HT1080 (cell line): ENCODE data around the gene MAP1LC3B. TPM values are rescaled to one million over a fixed set of nuclear protein-coding genes. Genes with fewer than 3 reads are reported as not detected.
"Not testable (repeated sequence)": the region's sequence is repeated elsewhere in the genome, so short reads cannot be mapped to it uniquely, and the experiment has no call there.

ENCODE experiments used
- DNase-seq: peaks from one replicate; pipeline ENCODE4 v3.0.0-alpha.2; 2015; ENCODE audit warnings: low read depth
- total RNA-seq: library from RNA; depleted of rRNA; stranded (reverse); fragments of >200 nt; shearing (Covaris generic); gene quantifications from 2 replicates; pipeline ENCODE4 v1.2.3, GENCODE V29; 2014

MAP1LC3B gene
- total RNA-seq, 1 experiment from 2014 or later: 50.6 TPM

- no peak for DNase-seq
These were observed 11.3 kb upstream of the MAP1LC3B start for GRCh38 chr16:87380881-87381280.

GRCh38 chr16:87382023-87382785 lies 9.9 kb upstream of the MAP1LC3B start:
- no peak for DNase-seq

- DNase-seq: peak; percentile 89
These were observed 8.5 kb upstream of the MAP1LC3B start, which contains the start of gene FBXO31 for GRCh38 chr16:87383505-87384161. TSS of gene FBXO31 (minus strand) at chr16:87383776. CDS start at chr16:87383744, 32 bp downstream.

GRCh38 chr16:87384162-87384874 lies 7.8 kb upstream of the MAP1LC3B start:
- no peak for DNase-seq

GRCh38 chr16:87384875-87385167 lies 7.3 kb upstream of the MAP1LC3B start:
- DNase-seq: not testable (repeated sequence)

- DNase-seq: peak; percentile 100
These were observed 4.0 kb upstream of the MAP1LC3B start for GRCh38 chr16:87387942-87388817.

GRCh38 chr16:87388818-87389134 lies 3.4 kb upstream of the MAP1LC3B start:
- DNase-seq: no peak

- no peak for DNase-seq
These were observed 2.9 kb upstream of the MAP1LC3B start for GRCh38 chr16:87389245-87389644.

- not testable (repeated sequence) for DNase-seq
These were observed 2.2 kb upstream of the MAP1LC3B start for GRCh38 chr16:87389914-87390313.

- no peak for DNase-seq
These were observed 1.4 kb upstream of the MAP1LC3B start for GRCh38 chr16:87390641-87391323.

GRCh38 chr16:87391324-87391949 lies 699 bp upstream of the MAP1LC3B start:
- DNase-seq: no peak

- DNase-seq: peak; percentile 43
These were observed 914 bp downstream of the MAP1LC3B start for GRCh38 chr16:87392821-87393679.

GRCh38 chr16:87393680-87394055 lies 1.5 kb downstream of the MAP1LC3B start:
- no peak for DNase-seq

GRCh38 chr16:87395181-87395842 lies 3.2 kb downstream of the MAP1LC3B start:
- no peak for DNase-seq

- no peak for DNase-seq
These were observed 12.9 kb downstream of the MAP1LC3B start for GRCh38 chr16:87404764-87405625.

- DNase-seq: no peak
These were observed 14.5 kb downstream of the MAP1LC3B start for GRCh38 chr16:87406495-87407088.

GRCh38 chr16:87407511-87408112 lies 15.5 kb downstream of the MAP1LC3B start:
- DNase-seq: peak; percentile 99
